ENCODE results near the gene HSF5.
"Not testable (repeated sequence)": the region's sequence is repeated elsewhere in the genome, so short reads cannot be mapped to it uniquely, and the experiment has no call there.

Gene HSF5

GRCh38 chr17:58412961-58413586 lies 75.1 kb downstream of the HSF5 start:
- no peak for DNase-seq (ENCODE audit: low spot score)

GRCh38 chr17:58412064-58412703 lies 76.0 kb downstream of the HSF5 start:
- no peak for DNase-seq (ENCODE audit: low spot score)

- DNase-seq (ENCODE audit: low spot score) = no peak
Observed at GRCh38 chr17:58411408-58411894, 76.8 kb downstream of the HSF5 start.

- DNase-seq (ENCODE audit: low spot score) = no peak
Observed at GRCh38 chr17:58410714-58411407, 77.3 kb downstream of the HSF5 start.

GRCh38 chr17:58409432-58409831 lies 78.8 kb downstream of the HSF5 start:
- no peak for DNase-seq (ENCODE audit: low spot score)

GRCh38 chr17:58403311-58403710 lies 84.9 kb downstream of the HSF5 start:
- no peak for DNase-seq (ENCODE audit: low spot score)

- peak; percentile 14 for DNase-seq (ENCODE audit: low spot score)
Observed at GRCh38 chr17:58402679-58403078, 85.5 kb downstream of the HSF5 start.

GRCh38 chr17:58402047-58402446 lies 86.2 kb downstream of the HSF5 start:
- peak; percentile 26 for DNase-seq (ENCODE audit: low spot score)

GRCh38 chr17:58401287-58401686 lies 86.9 kb downstream of the HSF5 start:
- no peak for DNase-seq (ENCODE audit: low spot score)

- no peak for DNase-seq (ENCODE audit: low spot score)
Observed at GRCh38 chr17:58400826-58401225, 87.4 kb downstream of the HSF5 start.

GRCh38 chr17:58399974-58400373 lies 88.2 kb downstream of the HSF5 start:
- no peak for DNase-seq (ENCODE audit: low spot score)

GRCh38 chr17:58398574-58399266 lies 89.5 kb downstream of the HSF5 start:
- DNase-seq (ENCODE audit: low spot score) = no peak

- not testable (repeated sequence) for DNase-seq (ENCODE audit: low spot score)
Observed at GRCh38 chr17:58397421-58397820, 90.8 kb downstream of the HSF5 start.

GRCh38 chr17:58396173-58396572 lies 92.0 kb downstream of the HSF5 start:
- no peak for DNase-seq (ENCODE audit: low spot score)

- DNase-seq (ENCODE audit: low spot score) = no peak
Observed at GRCh38 chr17:58394534-58395223, 93.5 kb downstream of the HSF5 start.

- DNase-seq (ENCODE audit: low spot score) = no peak
Observed at GRCh38 chr17:58391302-58391984, 96.8 kb downstream of the HSF5 start.

GRCh38 chr17:58390884-58391283 lies 97.3 kb downstream of the HSF5 start:
- no peak for DNase-seq (ENCODE audit: low spot score)

- DNase-seq (ENCODE audit: low spot score) = no peak
Observed at GRCh38 chr17:58388302-58389190, 99.7 kb downstream of the HSF5 start.

GRCh38 chr17:58387834-58388233 lies 100.4 kb downstream of the HSF5 start:
- no peak for DNase-seq (ENCODE audit: low spot score)

- DNase-seq (ENCODE audit: low spot score) = no peak
Observed at GRCh38 chr17:58386708-58387107, 101.5 kb downstream of the HSF5 start.
